HepG2 (cell line): ENCODE measurements around the gene ZNF554. TPM values are rescaled to one million over a fixed set of nuclear protein-coding genes. Genes with fewer than 3 reads are reported as not detected.

Experiments
- ASH2L ChIP-seq: fragments of 300-600, 200-600 bp; sonication (generic); IDR thresholded peaks from 2 replicates; pipeline ENCODE4 v1.7.0; 2017; ENCODE audit warnings: low read depth, mild to moderate bottlenecking, moderate library complexity, mixed read lengths, low read length; ENCODE audit not compliant: insufficient read length
- HNF4G ChIP-seq, 2 experiments: sonication (generic) in 1 of 2; formaldehyde crosslinking in 1 of 2; IDR thresholded peaks; 2 replicates each; pipeline versions ENCODE4 v1.4.0 to v1.6.1; 2011 to 2020; ENCODE audit warnings: borderline replicate concordance in 2 of 2, low read depth in 2 of 2, mild to moderate bottlenecking in 2 of 2, low read length in 1 of 2, missing genetic modification reagents in 1 of 2, moderate library complexity in 1 of 2
- KMT2A ChIP-seq: sonication (generic); formaldehyde crosslinking; IDR thresholded peaks from 2 replicates; pipeline ENCODE4 v1.4.0; 2020; ENCODE audit warnings: missing genetic modification reagents
- NR2F1 ChIP-seq, 2 experiments: fragments of 450-650 bp in 1 of 2; formaldehyde crosslinking in 1 of 2; IDR thresholded peaks; 2 replicates each; pipeline versions ENCODE4 v1.5.0 to v1.6.1; 2016 to 2020; ENCODE audit warnings: mild to moderate bottlenecking in 1 of 2, missing compliant biosample characterization in 1 of 2, missing genetic modification reagents in 1 of 2, moderate library complexity in 1 of 2
- PHF21A ChIP-seq: sonication (generic); formaldehyde crosslinking; IDR thresholded peaks from 2 replicates; pipeline ENCODE4 v1.5.0; 2020; ENCODE audit warnings: mild to moderate bottlenecking, missing genetic modification reagents
- RBAK ChIP-seq: sonication (generic); formaldehyde crosslinking; IDR thresholded peaks from 2 replicates; pipeline ENCODE4 v1.5.1; 2020; ENCODE audit warnings: mild to moderate bottlenecking, missing genetic modification reagents
- ZBTB21 ChIP-seq: sonication (generic); formaldehyde crosslinking; IDR thresholded peaks from 2 replicates; pipeline ENCODE4 v1.4.0; 2020; ENCODE audit warnings: missing genetic modification reagents
- ZFP36L1 ChIP-seq: sonication (generic); formaldehyde crosslinking; IDR thresholded peaks from 2 replicates; pipeline ENCODE4 v1.8.0; 2022; ENCODE audit warnings: mild to moderate bottlenecking, missing genetic modification reagents, moderate library complexity
- ZMYM4 ChIP-seq: sonication (generic); formaldehyde crosslinking; IDR thresholded peaks from 2 replicates; pipeline ENCODE4 v1.8.1; 2023; ENCODE audit warnings: mild to moderate bottlenecking, missing genetic modification reagents
- ZNF354B ChIP-seq: sonication (generic); formaldehyde crosslinking; IDR thresholded peaks from 2 replicates; pipeline ENCODE4 v1.8.0; 2022; ENCODE audit warnings: mild to moderate bottlenecking, missing genetic modification reagents
- ZNF557 ChIP-seq: sonication (generic); formaldehyde crosslinking; IDR thresholded peaks from 2 replicates; pipeline ENCODE4 v1.4.0; 2020; ENCODE audit warnings: missing genetic modification reagents
- ZNF75D ChIP-seq: sonication (generic); formaldehyde crosslinking; IDR thresholded peaks from 2 replicates; pipeline ENCODE4 v1.8.1; 2023; ENCODE audit warnings: missing genetic modification reagents, mild to moderate bottlenecking, borderline replicate concordance
- polyA plus RNA-seq, 8 experiments: library from polyadenylated mRNA; depleted of rRNA in 3 of 8; stranded (reverse) in 7 of 8; unstranded in 1 of 8; fragments of >200 nt; fragmentation: Illumina TruSeq in 4 of 8; extraction: Trizol in 4 of 8; gene quantifications; 2 replicates each; pipeline versions ENCODE4 v1.2.1 to v1.2.3, GENCODE V29; 2011 to 2016; ENCODE audit warnings: low read depth in 4 of 8, missing spikeins in 1 of 8, mixed read lengths in 1 of 8; ENCODE audit not compliant: insufficient read depth in 1 of 8
- total RNA-seq, 5 experiments: library from RNA; depleted of rRNA; stranded (reverse); fragments of >200 nt; fragmentation: Illumina TruSeq; extraction: Trizol; gene quantifications; 2 replicates each; pipeline ENCODE4 v1.2.3, GENCODE V29; 2016; ENCODE audit warnings: low read depth in 1 of 5
- TF ChIP-seq, protein P1 (sequence below): sonication (generic); formaldehyde crosslinking; IDR thresholded peaks from 2 replicates; pipeline ENCODE4 v1.8.1; 2023; ENCODE audit warnings: mild to moderate bottlenecking, missing genetic modification reagents
- TF ChIP-seq, protein P2 (sequence below): IDR thresholded peaks from 2 replicates; pipeline ENCODE4 v1.4.0; 2020; ENCODE audit warnings: mild to moderate bottlenecking, missing genetic modification reagents
- TF ChIP-seq, protein P3 (sequence below): sonication (generic); formaldehyde crosslinking; IDR thresholded peaks from 2 replicates; pipeline ENCODE4 v1.5.0; 2020; ENCODE audit warnings: mild to moderate bottlenecking, missing genetic modification reagents
- TF ChIP-seq, protein P4 (sequence below): fragments of 450-650 bp; IDR thresholded peaks from 2 replicates; pipeline ENCODE4 v1.6.1; 2017; ENCODE audit warnings: mild to moderate bottlenecking
- TF ChIP-seq, protein P5 (sequence below): IDR thresholded peaks from 2 replicates; pipeline ENCODE4 v1.6.1; 2018; ENCODE audit warnings: missing genetic modification reagents, mild to moderate bottlenecking, missing compliant biosample characterization

Gene ZNF554
- total and polyA plus RNA-seq, 2 of the 13 experiments (the other 11 are each of a cell fraction or from before 2014, with no cell fraction given) = 2.2 to 2.7 TPM

DNA sequence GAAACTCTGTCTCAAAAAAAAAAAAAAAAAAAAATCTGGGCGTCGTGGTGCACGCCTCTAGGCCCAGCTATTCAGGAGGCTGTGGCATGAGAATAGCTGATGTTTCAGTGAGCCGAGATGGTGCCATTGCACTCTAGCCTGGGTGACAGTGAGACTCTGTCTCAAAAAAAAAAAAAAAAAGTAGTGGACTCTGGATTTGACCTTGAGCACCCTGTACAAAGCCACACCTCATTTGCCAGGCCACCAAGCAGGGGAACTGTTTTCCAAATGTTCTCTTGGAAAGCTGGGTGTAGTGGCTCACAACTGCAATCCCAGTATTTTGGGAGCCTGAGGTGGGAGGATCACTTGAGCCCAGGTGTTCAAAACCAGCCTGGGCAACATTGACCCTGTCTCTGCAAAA is 17.8 kb downstream of the ZNF554 start (continued):
- TF ChIP-seq, protein P1, sequence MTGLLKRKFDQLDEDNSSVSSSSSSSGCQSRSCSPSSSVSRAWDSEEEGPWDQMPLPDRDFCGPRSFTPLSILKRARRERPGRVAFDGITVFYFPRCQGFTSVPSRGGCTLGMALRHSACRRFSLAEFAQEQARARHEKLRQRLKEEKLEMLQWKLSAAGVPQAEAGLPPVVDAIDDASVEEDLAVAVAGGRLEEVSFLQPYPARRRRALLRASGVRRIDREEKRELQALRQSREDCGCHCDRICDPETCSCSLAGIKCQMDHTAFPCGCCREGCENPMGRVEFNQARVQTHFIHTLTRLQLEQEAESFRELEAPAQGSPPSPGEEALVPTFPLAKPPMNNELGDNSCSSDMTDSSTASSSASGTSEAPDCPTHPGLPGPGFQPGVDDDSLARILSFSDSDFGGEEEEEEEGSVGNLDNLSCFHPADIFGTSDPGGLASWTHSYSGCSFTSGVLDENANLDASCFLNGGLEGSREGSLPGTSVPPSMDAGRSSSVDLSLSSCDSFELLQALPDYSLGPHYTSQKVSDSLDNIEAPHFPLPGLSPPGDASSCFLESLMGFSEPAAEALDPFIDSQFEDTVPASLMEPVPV = 0 out of 2 replicates have a peak, but pooled peaks have one; percentile 20
- TF ChIP-seq ZFP36L1 (CRISPR knock-in tag) (no peak), ZMYM4 (CRISPR knock-in tag) (0 out of 2 replicates have a peak, but pooled peaks have one; percentile 21), RBAK (no peak), ASH2L (no peak), NR2F1 (CRISPR knock-in tag; IDR thresholded peaks at IDR 0.05) (peak in 1 of 2 experiments; percentile 9; a peak in 2 of 4 replicates), HNF4G (IDR thresholded peaks at IDR 0.05; ENCODE audit: borderline replicate concordance, low read depth, low read length) (no peak), HNF4G (CRISPR knock-in tag; IDR thresholded peaks at IDR 0.05; ENCODE audit: borderline replicate concordance, low read depth) (no peak), PHF21A (CRISPR knock-in tag) (peak; percentile 52; the same call in 1 of the 2 replicates), ZBTB21 (CRISPR knock-in tag) (no peak), KMT2A (CRISPR knock-in tag) (no peak), ZNF75D (no peak), ZNF557 (no peak), ZNF354B (CRISPR knock-in tag) (no peak)
- TF ChIP-seq, protein P2, sequence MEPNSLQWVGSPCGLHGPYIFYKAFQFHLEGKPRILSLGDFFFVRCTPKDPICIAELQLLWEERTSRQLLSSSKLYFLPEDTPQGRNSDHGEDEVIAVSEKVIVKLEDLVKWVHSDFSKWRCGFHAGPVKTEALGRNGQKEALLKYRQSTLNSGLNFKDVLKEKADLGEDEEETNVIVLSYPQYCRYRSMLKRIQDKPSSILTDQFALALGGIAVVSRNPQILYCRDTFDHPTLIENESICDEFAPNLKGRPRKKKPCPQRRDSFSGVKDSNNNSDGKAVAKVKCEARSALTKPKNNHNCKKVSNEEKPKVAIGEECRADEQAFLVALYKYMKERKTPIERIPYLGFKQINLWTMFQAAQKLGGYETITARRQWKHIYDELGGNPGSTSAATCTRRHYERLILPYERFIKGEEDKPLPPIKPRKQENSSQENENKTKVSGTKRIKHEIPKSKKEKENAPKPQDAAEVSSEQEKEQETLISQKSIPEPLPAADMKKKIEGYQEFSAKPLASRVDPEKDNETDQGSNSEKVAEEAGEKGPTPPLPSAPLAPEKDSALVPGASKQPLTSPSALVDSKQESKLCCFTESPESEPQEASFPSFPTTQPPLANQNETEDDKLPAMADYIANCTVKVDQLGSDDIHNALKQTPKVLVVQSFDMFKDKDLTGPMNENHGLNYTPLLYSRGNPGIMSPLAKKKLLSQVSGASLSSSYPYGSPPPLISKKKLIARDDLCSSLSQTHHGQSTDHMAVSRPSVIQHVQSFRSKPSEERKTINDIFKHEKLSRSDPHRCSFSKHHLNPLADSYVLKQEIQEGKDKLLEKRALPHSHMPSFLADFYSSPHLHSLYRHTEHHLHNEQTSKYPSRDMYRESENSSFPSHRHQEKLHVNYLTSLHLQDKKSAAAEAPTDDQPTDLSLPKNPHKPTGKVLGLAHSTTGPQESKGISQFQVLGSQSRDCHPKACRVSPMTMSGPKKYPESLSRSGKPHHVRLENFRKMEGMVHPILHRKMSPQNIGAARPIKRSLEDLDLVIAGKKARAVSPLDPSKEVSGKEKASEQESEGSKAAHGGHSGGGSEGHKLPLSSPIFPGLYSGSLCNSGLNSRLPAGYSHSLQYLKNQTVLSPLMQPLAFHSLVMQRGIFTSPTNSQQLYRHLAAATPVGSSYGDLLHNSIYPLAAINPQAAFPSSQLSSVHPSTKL (CRISPR knock-in tag) = peak; percentile 51; the same call in 1 of the 2 replicates
- TF ChIP-seq, protein P3, sequence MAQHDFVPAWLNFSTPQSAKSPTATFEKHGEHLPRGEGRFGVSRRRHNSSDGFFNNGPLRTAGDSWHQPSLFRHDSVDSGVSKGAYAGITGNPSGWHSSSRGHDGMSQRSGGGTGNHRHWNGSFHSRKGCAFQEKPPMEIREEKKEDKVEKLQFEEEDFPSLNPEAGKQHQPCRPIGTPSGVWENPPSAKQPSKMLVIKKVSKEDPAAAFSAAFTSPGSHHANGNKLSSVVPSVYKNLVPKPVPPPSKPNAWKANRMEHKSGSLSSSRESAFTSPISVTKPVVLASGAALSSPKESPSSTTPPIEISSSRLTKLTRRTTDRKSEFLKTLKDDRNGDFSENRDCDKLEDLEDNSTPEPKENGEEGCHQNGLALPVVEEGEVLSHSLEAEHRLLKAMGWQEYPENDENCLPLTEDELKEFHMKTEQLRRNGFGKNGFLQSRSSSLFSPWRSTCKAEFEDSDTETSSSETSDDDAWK (CRISPR knock-in tag) = no peak
- TF ChIP-seq, protein P4, sequence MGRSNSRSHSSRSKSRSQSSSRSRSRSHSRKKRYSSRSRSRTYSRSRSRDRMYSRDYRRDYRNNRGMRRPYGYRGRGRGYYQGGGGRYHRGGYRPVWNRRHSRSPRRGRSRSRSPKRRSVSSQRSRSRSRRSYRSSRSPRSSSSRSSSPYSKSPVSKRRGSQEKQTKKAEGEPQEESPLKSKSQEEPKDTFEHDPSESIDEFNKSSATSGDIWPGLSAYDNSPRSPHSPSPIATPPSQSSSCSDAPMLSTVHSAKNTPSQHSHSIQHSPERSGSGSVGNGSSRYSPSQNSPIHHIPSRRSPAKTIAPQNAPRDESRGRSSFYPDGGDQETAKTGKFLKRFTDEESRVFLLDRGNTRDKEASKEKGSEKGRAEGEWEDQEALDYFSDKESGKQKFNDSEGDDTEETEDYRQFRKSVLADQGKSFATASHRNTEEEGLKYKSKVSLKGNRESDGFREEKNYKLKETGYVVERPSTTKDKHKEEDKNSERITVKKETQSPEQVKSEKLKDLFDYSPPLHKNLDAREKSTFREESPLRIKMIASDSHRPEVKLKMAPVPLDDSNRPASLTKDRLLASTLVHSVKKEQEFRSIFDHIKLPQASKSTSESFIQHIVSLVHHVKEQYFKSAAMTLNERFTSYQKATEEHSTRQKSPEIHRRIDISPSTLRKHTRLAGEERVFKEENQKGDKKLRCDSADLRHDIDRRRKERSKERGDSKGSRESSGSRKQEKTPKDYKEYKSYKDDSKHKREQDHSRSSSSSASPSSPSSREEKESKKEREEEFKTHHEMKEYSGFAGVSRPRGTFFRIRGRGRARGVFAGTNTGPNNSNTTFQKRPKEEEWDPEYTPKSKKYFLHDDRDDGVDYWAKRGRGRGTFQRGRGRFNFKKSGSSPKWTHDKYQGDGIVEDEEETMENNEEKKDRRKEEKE = no peak
- TF ChIP-seq, protein P5, sequence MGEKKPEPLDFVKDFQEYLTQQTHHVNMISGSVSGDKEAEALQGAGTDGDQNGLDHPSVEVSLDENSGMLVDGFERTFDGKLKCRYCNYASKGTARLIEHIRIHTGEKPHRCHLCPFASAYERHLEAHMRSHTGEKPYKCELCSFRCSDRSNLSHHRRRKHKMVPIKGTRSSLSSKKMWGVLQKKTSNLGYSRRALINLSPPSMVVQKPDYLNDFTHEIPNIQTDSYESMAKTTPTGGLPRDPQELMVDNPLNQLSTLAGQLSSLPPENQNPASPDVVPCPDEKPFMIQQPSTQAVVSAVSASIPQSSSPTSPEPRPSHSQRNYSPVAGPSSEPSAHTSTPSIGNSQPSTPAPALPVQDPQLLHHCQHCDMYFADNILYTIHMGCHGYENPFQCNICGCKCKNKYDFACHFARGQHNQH (CRISPR knock-in tag) = peak; percentile 63
